Mammary epithelial cell (primary cell): ENCODE data around the gene HDAC5.

ENCODE experiments used
- EZH2 ChIP-seq: IDR thresholded peaks from 2 replicates; pipeline ENCODE4 v1.6.1; 2012; ENCODE audit warnings: low read length, inconsistent platforms, borderline replicate concordance
- TF ChIP-seq, protein P1 (sequence below), 2 donors: IDR thresholded peaks in 1 of 2; conservative IDR thresholded peaks in 1 of 2; 2 replicates each; pipeline ENCODE4 v1.5.1; 2011 to 2012; ENCODE audit warnings: inconsistent platforms in 2 of 2, low read length in 2 of 2, mild to moderate bottlenecking in 2 of 2, control low read depth in 1 of 2, low read depth in 1 of 2; ENCODE audit not compliant: insufficient read depth in 1 of 2; ENCODE audit errors: extremely low read depth in 1 of 2

DNA sequence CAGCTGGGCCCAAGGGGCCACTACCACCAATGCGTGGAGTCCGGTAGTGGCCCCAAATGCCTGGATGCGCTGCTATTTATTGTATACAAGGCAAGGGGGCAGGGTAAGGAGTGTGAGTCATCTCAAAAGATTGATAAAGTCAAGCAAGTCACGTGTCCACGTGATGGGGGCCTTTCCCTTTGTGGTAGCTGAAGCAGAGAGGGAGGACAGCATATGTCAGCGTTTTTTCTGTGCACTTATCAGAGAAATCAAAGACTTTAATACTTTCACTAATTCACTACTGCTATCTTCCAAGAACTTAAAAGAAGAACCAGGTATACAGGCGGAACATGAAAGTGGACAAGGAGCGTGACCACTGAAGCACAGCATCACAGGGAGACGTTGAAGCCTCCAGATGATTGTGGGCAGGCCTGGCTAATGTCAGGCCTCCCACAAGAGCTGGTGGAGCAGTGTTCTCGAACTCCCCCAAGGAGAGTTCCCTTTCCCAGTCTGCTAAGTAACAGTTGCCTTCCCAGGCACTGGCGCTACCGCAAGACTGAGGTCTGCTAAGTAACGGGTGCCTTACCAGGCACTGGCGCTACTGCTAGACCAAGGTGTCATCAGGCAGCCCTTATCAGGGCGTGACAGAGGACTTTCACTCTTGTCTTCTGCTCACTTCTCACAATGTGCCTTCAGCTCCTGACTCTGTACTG, 36.2 kb upstream of the HDAC5 start:
- TF ChIP-seq, protein P1, sequence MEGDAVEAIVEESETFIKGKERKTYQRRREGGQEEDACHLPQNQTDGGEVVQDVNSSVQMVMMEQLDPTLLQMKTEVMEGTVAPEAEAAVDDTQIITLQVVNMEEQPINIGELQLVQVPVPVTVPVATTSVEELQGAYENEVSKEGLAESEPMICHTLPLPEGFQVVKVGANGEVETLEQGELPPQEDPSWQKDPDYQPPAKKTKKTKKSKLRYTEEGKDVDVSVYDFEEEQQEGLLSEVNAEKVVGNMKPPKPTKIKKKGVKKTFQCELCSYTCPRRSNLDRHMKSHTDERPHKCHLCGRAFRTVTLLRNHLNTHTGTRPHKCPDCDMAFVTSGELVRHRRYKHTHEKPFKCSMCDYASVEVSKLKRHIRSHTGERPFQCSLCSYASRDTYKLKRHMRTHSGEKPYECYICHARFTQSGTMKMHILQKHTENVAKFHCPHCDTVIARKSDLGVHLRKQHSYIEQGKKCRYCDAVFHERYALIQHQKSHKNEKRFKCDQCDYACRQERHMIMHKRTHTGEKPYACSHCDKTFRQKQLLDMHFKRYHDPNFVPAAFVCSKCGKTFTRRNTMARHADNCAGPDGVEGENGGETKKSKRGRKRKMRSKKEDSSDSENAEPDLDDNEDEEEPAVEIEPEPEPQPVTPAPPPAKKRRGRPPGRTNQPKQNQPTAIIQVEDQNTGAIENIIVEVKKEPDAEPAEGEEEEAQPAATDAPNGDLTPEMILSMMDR (conservative IDR thresholded peaks at IDR 0.05 in 1 of 2, IDR thresholded peaks at IDR 0.05 in 1 of 2; ENCODE audit: extremely low read depth in 1 of 2, insufficient read depth in 1 of 2, low read depth in 1 of 2, low read length in 2 of 2): no peak
- TF ChIP-seq EZH2: no peak
